HG03575 (cell line): ENCODE results near the gene FUCA1.
"Not testable (repeated sequence)": the region's sequence is repeated elsewhere in the genome, so short reads cannot be mapped to it uniquely, and the experiment has no call there.

Experiments
- ATAC-seq: cut with Tn5 transposase; IDR thresholded peaks from one replicate; pipeline ENCODE4 v1.9.1; 2021; ENCODE audit not compliant: unreplicated experiment, insufficient number of reproducible peaks, low FRiP score; ENCODE audit errors: extremely low read depth

FUCA1 gene

GRCh38 chr1:23810818-23811540, 57.1 kb downstream of the FUCA1 start:
- ATAC-seq, result no peak

DNA sequence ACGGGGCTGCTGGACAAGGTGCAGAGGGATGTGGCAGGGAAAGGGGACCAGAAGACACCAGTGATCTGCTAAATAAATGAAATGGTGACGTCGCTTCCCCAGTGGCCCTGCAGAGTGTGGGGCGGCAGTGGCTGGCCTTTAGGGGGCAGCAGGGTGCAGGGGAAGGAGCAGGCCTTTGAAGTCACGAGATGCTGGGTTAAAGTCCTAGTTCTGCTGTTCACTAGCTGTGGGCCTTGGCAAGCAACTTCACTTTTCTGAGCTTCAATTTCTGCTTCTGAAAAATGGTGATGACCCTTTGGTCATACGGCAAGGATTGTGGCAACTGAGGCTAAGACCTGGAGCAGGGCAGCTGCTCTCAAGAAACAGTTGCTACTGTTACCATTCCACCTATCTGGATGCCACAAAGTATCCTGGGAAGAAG, 58.3 kb downstream of the FUCA1 start:
- no peak for ATAC-seq

- no peak for ATAC-seq
These were observed 60.6 kb downstream of the FUCA1 start for GRCh38 chr1:23807453-23807852.

GRCh38 chr1:23806280-23806679, 61.8 kb downstream of the FUCA1 start:
- no peak for ATAC-seq

GRCh38 chr1:23805025-23805424, 63.1 kb downstream of the FUCA1 start:
- no peak for ATAC-seq

- ATAC-seq, result no peak
These were observed 63.8 kb downstream of the FUCA1 start for GRCh38 chr1:23804183-23804835.

- ATAC-seq, result no peak
These were observed 64.4 kb downstream of the FUCA1 start for GRCh38 chr1:23803674-23804073.

- ATAC-seq, result not testable (repeated sequence)
These were observed 65.2 kb downstream of the FUCA1 start for GRCh38 chr1:23802809-23803342.

- ATAC-seq, result no peak
These were observed 66.2 kb downstream of the FUCA1 start for GRCh38 chr1:23801876-23802275.

DNA sequence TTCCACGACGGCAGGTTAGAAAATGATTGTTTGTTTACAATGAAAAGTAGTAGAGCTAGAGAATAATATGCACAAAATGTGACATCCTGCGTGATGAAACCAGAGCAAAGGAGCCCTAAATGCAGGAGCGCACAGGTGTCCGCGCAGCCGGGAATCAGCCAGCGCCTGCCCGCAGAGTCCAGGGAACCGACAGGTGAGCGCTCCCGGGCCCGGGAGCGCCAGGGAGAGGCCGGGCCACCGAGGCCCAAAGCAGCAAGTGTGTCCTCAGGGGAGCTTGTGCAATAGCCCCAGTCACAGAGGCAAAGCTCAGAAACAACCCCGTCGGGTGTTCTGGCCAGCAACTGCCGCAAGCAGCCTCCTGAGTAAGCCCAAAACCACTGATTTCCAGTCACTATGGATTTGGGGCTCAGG, 66.7 kb downstream of the FUCA1 start:
- ATAC-seq, result no peak

DNA sequence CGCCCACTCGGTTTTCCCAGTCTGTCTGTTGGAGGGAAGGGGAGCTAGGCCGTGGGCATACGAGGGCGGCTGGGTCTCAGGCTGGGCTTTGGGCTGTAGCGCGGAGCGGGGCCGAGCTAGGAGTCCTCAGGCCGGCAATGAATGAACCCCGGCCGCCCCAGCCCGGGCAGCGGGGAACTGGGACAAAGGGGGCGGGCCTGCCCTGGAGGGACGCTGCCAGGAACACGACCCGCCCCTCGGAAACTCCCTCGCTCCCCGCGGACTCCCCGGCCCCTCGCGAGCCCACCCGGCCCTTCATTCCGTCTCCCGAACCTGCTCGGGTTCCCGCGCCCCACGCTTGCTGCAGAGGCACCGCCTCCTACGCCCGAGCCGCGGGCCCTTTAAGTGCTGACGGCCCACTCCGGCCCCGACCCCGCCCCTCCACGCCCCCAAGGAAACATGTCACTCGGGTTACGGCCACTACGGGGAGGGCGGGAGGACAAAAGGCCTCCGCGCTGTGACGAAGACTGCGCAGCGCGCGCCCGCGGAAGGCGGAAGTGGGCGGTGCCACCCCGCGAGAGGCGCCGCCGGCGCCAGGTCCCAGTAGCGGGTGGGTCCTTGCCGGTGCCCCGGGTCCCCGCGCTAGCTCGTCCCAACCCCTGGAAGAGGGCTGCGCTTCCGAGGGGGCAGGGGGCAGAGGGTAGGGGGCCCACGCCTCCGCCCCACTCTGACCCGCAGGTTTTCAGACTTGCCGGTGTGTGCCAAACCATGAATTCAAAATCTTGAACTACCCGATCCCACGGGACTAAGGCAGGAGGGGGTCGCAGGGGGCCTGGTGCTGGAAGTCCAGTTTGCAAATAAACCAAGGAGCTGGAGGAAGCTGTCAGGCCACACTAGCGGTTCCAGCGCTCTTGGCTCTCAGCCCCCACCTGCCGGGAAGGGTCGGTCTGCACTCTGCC, 67.4 kb downstream of the FUCA1 start, which contains the start of gene GALE:
Gene GALE (minus strand): TSS at position 355 of the 938 bp plus-strand sequence. CDS start 1,747 bp downstream, outside the sequence.
- ATAC-seq, result no peak

DNA sequence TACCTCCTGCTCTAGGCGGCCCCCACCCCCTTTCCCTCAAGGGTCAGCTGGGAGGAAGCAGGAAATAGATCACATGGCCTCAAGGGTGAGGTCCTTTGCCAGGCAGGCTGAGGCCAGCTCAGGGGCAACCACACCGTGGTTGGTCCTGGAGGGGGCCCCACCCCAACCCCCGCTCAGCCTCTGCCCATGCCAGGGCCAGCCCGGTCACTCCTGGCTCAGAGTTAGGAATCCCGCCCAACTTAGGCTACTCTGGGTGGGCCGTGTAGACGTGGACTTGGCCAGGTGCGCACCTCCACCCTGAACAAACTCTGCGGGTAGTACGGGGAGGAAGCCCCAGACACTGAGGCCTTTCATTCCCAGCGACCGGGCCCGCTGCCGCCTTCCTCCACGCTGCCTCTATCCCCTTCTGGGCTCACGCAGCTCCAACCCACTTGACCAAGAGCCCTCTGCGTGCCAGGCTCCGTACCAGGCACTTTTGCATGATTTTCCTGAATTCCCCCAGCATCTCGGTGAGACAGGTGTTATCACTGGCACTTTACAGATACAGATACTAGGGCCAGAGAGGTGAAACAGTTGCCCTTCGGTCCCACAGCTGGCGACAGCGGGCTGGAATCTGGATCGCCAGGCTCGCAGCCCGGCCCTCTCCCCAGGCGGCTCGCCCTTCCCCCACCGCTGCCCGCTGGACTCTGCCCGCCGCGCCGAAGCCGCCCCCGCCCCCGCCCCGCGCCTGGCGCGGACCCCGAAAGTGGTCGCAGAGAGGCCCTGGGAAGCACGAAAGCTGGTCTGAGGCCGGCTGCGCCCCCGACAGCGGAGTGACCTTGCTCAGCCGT, 68.3 kb downstream of the FUCA1 start:
- ATAC-seq, result no peak

GRCh38 chr1:23799255-23799569, 68.9 kb downstream of the FUCA1 start:
- ATAC-seq, result no peak

DNA sequence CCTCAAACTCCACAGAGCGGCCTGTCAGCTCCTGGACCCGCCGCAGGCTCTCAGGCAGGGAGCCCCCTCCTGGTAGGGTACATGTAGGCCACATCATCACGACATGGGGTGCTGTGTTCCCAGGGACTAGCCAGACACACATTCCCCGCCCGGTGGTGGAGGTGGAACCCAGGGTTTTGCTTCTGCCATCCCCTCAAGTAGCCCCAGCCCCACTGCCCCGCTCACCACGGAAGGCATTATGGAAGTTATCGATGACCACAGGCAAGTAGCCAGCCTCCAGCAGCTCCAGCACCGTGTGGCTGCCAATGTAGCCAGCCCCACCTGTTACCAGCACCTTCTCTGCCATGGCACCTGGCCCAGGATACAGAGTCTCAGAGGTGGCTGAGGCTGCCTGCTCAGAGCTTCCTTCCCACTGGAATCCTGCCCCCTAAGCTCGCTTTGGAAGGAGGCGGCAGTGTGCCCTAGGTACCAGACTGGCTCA, 69.4 kb downstream of the FUCA1 start:
- no peak for ATAC-seq

DNA sequence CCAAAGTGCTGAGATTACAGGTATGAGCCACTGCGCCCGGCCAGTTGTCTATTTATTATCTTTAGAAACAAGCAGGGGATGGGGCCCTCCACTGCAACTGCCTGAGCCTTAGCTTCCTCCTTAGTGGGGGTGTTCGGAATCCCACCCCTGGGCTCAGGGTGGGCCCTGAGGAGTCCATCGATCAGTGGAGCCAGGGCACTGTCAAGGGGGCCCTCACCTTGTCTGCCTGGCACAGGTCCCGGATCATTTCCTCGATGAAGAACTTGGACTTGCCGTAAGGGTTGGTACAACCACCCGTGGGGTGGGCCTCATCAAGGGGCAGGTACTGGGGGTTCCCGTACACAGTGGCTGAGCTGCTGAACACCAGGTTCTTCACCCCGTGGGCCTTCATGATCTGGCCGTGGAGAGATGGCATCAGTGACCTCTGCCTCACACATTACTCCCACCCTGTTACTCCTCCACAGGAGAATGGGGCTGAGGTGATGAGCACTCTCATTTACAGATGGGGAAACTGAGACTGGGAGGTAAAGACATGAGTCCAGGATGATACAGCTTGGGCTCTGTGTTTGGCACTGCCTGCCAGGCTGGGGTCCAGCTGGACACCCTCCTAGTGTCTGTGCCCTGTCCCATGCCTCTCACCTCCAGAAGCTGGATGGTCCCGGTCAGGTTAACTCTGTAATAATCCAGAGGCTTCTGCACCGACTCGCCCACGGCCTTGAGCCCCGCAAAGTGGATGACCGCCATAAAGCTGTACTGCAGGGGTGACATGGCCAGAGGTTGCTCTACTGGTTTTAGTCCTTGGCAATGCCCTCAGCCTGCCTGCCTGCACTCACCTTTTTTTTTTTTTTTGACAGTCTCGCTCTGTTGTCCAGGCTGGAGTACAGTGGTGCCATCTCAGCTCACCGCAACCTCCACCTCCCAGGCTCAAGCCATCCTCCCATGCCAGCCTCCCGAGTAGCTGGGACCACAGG, 70.3 kb downstream of the FUCA1 start:
- ATAC-seq, result no peak

GRCh38 chr1:23796466-23797271, 71.4 kb downstream of the FUCA1 start:
- no peak for ATAC-seq
